Activated CD8-positive, alpha-beta T cell treated with anti-CD3 and anti-CD28 coated beads for 36 hours (primary cell): Measurements from ENCODE around the gene ZHX3. TPM values are rescaled to one million over a fixed set of nuclear protein-coding genes. Genes with fewer than 3 reads are reported as not detected.

Experiments
- ATAC-seq: fragments of 200-7000 bp; cut with Tn5 transposase; one replicate; pipeline ENCODE4 v1.10.0; 2021; ENCODE audit warnings: mild to moderate bottlenecking, moderate library complexity
- CTCF ChIA-PET: fragments of 350-600 bp; sonication (Branson Sonifier 250); formaldehyde crosslinking; loops from one replicate; lab custom pipeline; 2021; ENCODE audit warnings: antibody characterized with exemption; lab: Charles Lee
- POLR2A ChIA-PET: fragments of 350-600 bp; sonication (Branson Sonifier 250); formaldehyde crosslinking; loops from one replicate; lab custom pipeline; 2021; ENCODE audit warnings: antibody characterized with exemption; lab: Charles Lee
- DNase-seq: peaks from one replicate; pipeline ENCODE4 v3.0.0-alpha.2; 2020
- H3K27ac Mint-ChIP-seq: one replicate; pipeline ENCODE4 v1.8.0; 2021; ENCODE audit warnings: mild to moderate bottlenecking, mixed read lengths
- H3K27me3 Mint-ChIP-seq: one replicate; pipeline ENCODE4 v1.8.0; 2021; ENCODE audit warnings: mixed read lengths
- H3K36me3 Mint-ChIP-seq: one replicate; pipeline ENCODE4 v1.8.0; 2021; ENCODE audit warnings: low read depth, mixed read lengths
- H3K4me1 Mint-ChIP-seq: one replicate; pipeline ENCODE4 v1.8.0; 2021; ENCODE audit warnings: low read depth, mixed read lengths
- H3K4me3 Mint-ChIP-seq: one replicate; pipeline ENCODE4 v1.8.0; 2021; ENCODE audit warnings: mild to moderate bottlenecking, moderate library complexity, mixed read lengths
- H3K9me3 Mint-ChIP-seq: one replicate; pipeline ENCODE4 v1.8.0; 2021; ENCODE audit warnings: mixed read lengths
- CTCF ChIP-seq: fragments of 200-600 bp; IDR thresholded peaks from one replicate; pipeline ENCODE4 v1.8.0; 2022; ENCODE audit warnings: antibody characterized with exemption, mild to moderate bottlenecking
- intact Hi-C: fragments of 100-400 bp; cut with micrococcal nuclease; formaldehyde crosslinking; loops from one replicate; pipeline ENCODE4 v1.10.0; 2022
- total RNA-seq, 2 experiments: library from RNA; stranded (reverse); gene quantifications; one replicate each; pipeline ENCODE4 v1.2.3, GENCODE V29; 2021

ZHX3 gene
- total RNA-seq, 2 experiments from 2014 or later = 14.1 to 14.2 TPM

- ChIA-PET POLR2A (no interaction called here), CTCF (interaction anchor here (1.1 kb wide), 1 partner anchor 17 kb away, joined by 3 read pairs; the partner anchor contains the start of gene LPIN3)
- no peak overlapping the region for H3K27ac Mint-ChIP-seq
- H3K9me3 Mint-ChIP-seq = no peaks in the 10 kb centered on the region
- DNase-seq (no peak), ATAC-seq (no peak)
- H3K36me3 Mint-ChIP-seq = no peaks in the 10 kb centered on the region
- H3K4me3 Mint-ChIP-seq = no peak overlapping the region
- no peak for TF ChIP-seq CTCF
- no peaks in the 10 kb centered on the region for H3K27me3 Mint-ChIP-seq
- intact Hi-C loops = no loop called here
- H3K4me1 Mint-ChIP-seq = no peaks in the 10 kb centered on the region
Observed at GRCh38 chr20:41358230-41358629, 40.7 kb upstream of the ZHX3 start.

- no peaks in the 10 kb centered on the region for H3K4me1 Mint-ChIP-seq
- ATAC-seq (no peak), DNase-seq (no peak)
- H3K27ac Mint-ChIP-seq = no peak overlapping the region
- ChIA-PET POLR2A (no interaction called here), CTCF (interaction anchor here (1.1 kb wide), 1 partner anchor 17 kb away, joined by 3 read pairs; the partner anchor contains the start of gene LPIN3)
- H3K9me3 Mint-ChIP-seq = no peaks in the 10 kb centered on the region
- no peak for TF ChIP-seq CTCF
- no peak overlapping the region for H3K4me3 Mint-ChIP-seq
- intact Hi-C loops = no loop called here
- no peaks in the 10 kb centered on the region for H3K27me3 Mint-ChIP-seq
- H3K36me3 Mint-ChIP-seq = no peaks in the 10 kb centered on the region
Observed at GRCh38 chr20:41357424-41358163, 40.1 kb upstream of the ZHX3 start.

GRCh38 chr20:41356951-41357350 is 39.4 kb upstream of the ZHX3 start:
- H3K27ac Mint-ChIP-seq = no peak overlapping the region
- no peak overlapping the region for H3K4me3 Mint-ChIP-seq
- POLR2A ChIA-PET = interaction anchor here (0.7 kb wide), 1 partner anchor 22 kb away, joined by 3 read pairs; no protein-coding TSS in a partner anchor

GRCh38 chr20:41355598-41356203 is 38.2 kb upstream of the ZHX3 start:
- Mint-ChIP-seq H3K27ac (no peak overlapping the region), H3K4me3 (no peak overlapping the region), H3K36me3 (no peaks in the 10 kb centered on the region), H3K27me3 (no peaks in the 10 kb centered on the region), H3K9me3 (no peaks in the 10 kb centered on the region), H3K4me1 (no peaks in the 10 kb centered on the region)
- no peak for TF ChIP-seq CTCF
- CTCF ChIA-PET = interaction anchor here (1.4 kb wide), 1 partner anchor 123 kb away, joined by 3 read pairs; no protein-coding TSS in a partner anchor
- POLR2A ChIA-PET = no interaction called here
- no peak for DNase-seq
- intact Hi-C loops = no loop called here
- no peak for ATAC-seq

More at GRCh38 chr20:41356951-41357350, 39.4 kb upstream of the ZHX3 start:
- TF ChIP-seq CTCF = no peak
- ATAC-seq (no peak), DNase-seq (no peak)
- CTCF ChIA-PET = no interaction called here
- Mint-ChIP-seq H3K9me3 (no peaks in the 10 kb centered on the region), H3K27me3 (no peaks in the 10 kb centered on the region), H3K4me1 (no peaks in the 10 kb centered on the region), H3K36me3 (no peaks in the 10 kb centered on the region)
- intact Hi-C loops = no loop called here

- TF ChIP-seq CTCF = no peak
- no peaks in the 10 kb centered on the region for H3K36me3 Mint-ChIP-seq
- CTCF ChIA-PET = interaction anchor here (1.4 kb wide), 1 partner anchor 123 kb away, joined by 3 read pairs; no protein-coding TSS in a partner anchor
- H3K4me1 Mint-ChIP-seq = no peaks in the 10 kb centered on the region
- DNase-seq (no peak), ATAC-seq (no peak)
- intact Hi-C loops = no loop called here
- no peaks in the 10 kb centered on the region for H3K27me3 Mint-ChIP-seq
- POLR2A ChIA-PET = no interaction called here
- H3K4me3 Mint-ChIP-seq = no peak overlapping the region
- H3K9me3 Mint-ChIP-seq = no peaks in the 10 kb centered on the region
- H3K27ac Mint-ChIP-seq = no peak overlapping the region
Observed at GRCh38 chr20:41355192-41355591, 37.7 kb upstream of the ZHX3 start.
